Esophagus squamous epithelium (tissue), 4 donors: ENCODE results near the gene NHLRC2.

Source experiments
- CTCF ChIP-seq, 6 experiments: fragments of 450-650 bp in 4 of 6; fragments of 200-600 bp in 2 of 6; sonication (generic) in 2 of 6; IDR thresholded peaks; one replicate each; pipeline ENCODE4 v1.5.1; 2016 to 2019; ENCODE audit warnings: antibody characterized with exemption in 6 of 6, mild to moderate bottlenecking in 4 of 6, moderate library complexity in 4 of 6
- POLR2A ChIP-seq, 4 donors: fragments of 450-650 bp; IDR thresholded peaks; one replicate each; pipeline ENCODE4 v1.6.1; 2017; ENCODE audit warnings: antibody characterized with exemption in 4 of 4, mild to moderate bottlenecking in 4 of 4, moderate library complexity in 3 of 4

- TF ChIP-seq POLR2A (IDR thresholded peaks at IDR 0.05) (no peak), CTCF (IDR thresholded peaks at IDR 0.05) (no peak)
These were observed 58.1 kb downstream of the NHLRC2 start for GRCh38 chr10:113912582-113912981.
